GM18868 (cell line): Measurements from ENCODE around the gene TPX2.

Experiments
- ATAC-seq: cut with Tn5 transposase; IDR thresholded peaks from one replicate; pipeline ENCODE4 v1.9.1; 2021; ENCODE audit warnings: mild to moderate bottlenecking, moderate library complexity; ENCODE audit not compliant: unreplicated experiment

The TPX2 gene

DNA sequence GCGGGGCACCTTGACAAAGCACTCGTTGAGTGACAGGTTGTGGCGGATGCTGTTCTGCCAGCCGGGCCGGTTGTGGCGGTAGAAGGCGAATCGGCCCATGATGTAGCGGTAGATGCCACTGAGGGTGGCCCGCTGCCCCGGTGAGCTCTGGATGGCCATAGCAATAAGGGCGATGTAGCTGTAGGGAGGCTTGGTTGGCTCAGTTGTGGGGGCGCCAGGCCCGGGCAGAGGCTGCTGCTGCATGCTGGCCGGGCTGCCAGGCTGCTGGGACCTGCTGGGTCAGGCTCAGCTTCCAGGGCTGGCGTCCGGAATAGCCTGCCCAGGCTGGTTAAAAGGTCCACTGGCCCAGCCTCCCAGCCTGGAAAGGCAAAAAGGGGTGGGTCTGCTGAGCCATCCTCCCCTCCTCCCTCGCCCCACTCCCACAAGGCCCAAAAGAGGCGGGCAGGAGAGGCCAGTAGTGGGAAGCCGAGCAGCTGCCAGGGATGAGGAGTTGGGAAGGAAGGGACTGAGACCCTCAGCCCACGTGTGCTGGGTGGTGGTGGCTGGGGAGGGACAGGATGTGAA lies 106.3 kb downstream of the TPX2 start, which contains the start of gene FOXS1:
TSS of gene FOXS1 (minus strand) at position 305 of the 564 bp plus-strand sequence. CDS start at position 243, 62 bp downstream.
- ATAC-seq: no peak

DNA sequence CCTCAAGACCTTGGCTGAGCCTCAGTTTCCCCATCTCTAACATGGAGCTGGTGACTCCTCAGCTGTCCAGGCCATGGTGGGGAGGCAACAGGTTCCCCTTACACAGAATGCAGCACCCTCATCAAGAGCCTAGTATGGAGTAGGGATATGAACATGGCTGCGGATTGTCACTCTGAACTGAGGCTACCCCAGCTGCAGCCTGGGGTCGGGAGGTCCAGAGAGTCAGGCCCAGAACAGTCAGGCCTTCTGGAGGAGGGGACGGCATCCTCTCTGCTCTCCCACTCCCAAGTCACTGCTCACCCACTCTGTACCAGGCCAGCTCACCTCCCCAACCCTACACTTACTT lies 107.7 kb downstream of the TPX2 start:
- no peak for ATAC-seq

DNA sequence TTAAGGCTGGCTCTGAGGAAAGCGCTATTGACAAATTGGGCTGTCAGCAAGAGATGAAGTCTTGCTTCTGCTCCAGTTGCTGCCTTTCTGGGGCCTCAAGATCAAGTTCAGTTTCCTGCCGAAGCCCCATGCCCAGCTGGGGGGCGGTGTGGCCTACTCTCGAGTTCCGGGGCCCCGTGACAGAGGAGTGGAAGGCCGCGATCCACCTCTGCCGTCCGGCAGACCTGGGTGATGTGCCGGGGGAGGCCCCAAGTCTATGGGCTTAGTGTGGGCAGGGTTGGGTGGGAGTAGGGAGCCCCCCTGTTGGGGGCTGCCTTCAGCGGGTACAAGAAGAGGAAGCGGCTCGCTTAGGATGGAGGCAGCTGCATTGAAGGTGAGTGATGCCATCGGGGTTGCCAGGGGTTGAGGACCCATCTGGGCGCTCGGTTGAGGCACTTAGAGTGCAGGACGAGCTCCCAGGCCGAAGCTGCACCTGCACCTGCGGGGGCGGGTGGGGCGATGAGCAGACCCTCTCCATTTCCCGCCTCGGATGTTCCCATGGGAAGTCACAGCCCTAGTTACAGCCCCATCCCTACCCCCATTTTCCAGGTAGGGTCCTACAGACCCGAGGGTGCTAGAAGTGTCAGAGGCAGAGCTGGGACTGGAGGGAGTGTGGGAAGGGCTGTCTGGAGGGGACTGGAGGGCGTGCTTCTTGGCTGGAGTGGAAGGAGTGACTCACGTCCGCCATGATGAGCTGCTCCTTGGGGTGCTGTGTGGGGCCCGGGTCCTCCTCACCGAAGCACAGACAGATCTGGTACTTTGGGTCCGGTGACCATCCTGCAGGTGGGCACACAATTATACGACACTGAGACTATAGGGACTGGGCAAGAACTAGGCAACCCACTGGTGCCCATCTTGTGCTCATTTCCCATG lies 109.3 kb downstream of the TPX2 start:
- ATAC-seq: no peak

DNA sequence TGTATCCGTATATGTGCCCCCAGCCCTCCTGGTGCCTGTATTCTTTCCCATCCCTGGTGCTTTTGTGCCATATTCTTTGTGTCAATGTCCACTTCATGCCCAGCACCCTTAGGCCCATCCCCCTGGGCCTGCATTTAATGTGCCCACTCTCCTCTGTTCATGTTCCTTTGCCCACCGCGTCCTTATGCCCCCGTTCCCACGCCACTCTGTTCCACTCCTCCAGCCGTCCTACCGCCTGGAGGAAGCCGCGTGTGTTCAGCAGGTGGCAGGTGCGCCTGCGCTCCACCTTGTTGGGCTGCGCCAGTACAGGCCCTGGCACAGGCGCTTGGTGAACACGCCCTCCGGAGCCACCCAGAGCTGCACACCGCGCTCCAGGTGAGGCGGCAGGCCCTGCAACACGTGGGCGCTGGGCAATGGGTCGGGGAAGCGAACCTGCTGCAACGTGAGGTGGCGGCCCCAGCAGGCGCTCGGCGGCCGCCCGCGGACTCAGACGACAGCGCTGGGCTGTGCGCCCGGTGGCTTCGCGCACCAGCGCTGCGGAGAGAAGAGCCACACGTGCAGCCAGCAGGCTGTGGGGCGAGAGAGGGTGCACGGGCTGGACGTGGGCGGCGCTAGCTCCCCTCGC lies 110.3 kb downstream of the TPX2 start:
- no peak for ATAC-seq
